Immature natural killer cell (primary cell): ENCODE data around the gene TRIO. TPM values are rescaled to one million over a fixed set of nuclear protein-coding genes. Genes with fewer than 3 reads are reported as not detected.

ENCODE experiments used
- DNase-seq, 3 donors: peaks; one replicate each; pipeline ENCODE4 v3.0.0; 2022; ENCODE audit warnings: mixed read lengths in 1 of 3
- H3K27ac Mint-ChIP-seq, 6 donors: one replicate each; pipeline ENCODE4 v1.8.0; 2020; ENCODE audit warnings: mixed read lengths in 6 of 6, mild to moderate bottlenecking in 5 of 6, inconsistent platforms in 4 of 6, moderate library complexity in 3 of 6
- H3K27me3 Mint-ChIP-seq, 3 donors: one replicate each; pipeline ENCODE4 v1.8.0; 2020 to 2021; ENCODE audit warnings: low read depth in 3 of 3, mild to moderate bottlenecking in 3 of 3, mixed read lengths in 3 of 3, moderate library complexity in 3 of 3, inconsistent platforms in 1 of 3
- H3K36me3 Mint-ChIP-seq, 3 donors: one replicate each; pipeline ENCODE4 v1.8.0; 2020; ENCODE audit warnings: mixed read lengths in 3 of 3, inconsistent platforms in 2 of 3, mild to moderate bottlenecking in 2 of 3
- H3K4me1 Mint-ChIP-seq, 2 donors: one replicate each; pipeline ENCODE4 v1.8.0; 2020; ENCODE audit warnings: inconsistent platforms in 2 of 2, mild to moderate bottlenecking in 2 of 2, mixed read lengths in 2 of 2, moderate library complexity in 1 of 2
- H3K4me3 Mint-ChIP-seq, 5 donors: one replicate each; pipeline ENCODE4 v1.8.0; 2020; ENCODE audit warnings: mild to moderate bottlenecking in 5 of 5, mixed read lengths in 5 of 5, inconsistent platforms in 3 of 5, moderate library complexity in 3 of 5
- H3K9me3 Mint-ChIP-seq, 6 donors: one replicate each; pipeline ENCODE4 v1.8.0; 2020; ENCODE audit warnings: mild to moderate bottlenecking in 6 of 6, mixed read lengths in 6 of 6, inconsistent platforms in 4 of 6, moderate library complexity in 3 of 6
- polyA plus RNA-seq, 3 donors: library from polyadenylated mRNA; unstranded; fragments of 300-500 nt; fragmentation: Illumina TruSeq; gene quantifications; one replicate each; pipeline ENCODE4 v1.2.3, GENCODE V29; 2021

The TRIO gene
- polyA plus RNA-seq, 3 donors from 2014 or later = 0.70 to 2.3 (median 1.2) TPM

GRCh38 chr5:14460844-14461398 lies 317.8 kb downstream of the TRIO start:
- H3K27ac Mint-ChIP-seq = no peak overlapping the region
- H3K4me1 Mint-ChIP-seq = no peaks in the 10 kb centered on the region

GRCh38 chr5:14462681-14463080 lies 319.5 kb downstream of the TRIO start:
- Mint-ChIP-seq H3K9me3 (peaks cover 0 to 2% (median 0%) of the 10 kb centered on the region in 6 donors), H3K4me3 (no peak overlapping the region), H3K27ac (no peak overlapping the region), H3K36me3 (peaks cover 3 to 32% (median 4%) of the 10 kb centered on the region in 3 donors), H3K27me3 (peaks cover 0 to 4% (median 2%) of the 10 kb centered on the region in 3 donors), H3K4me1 (no peaks in the 10 kb centered on the region)
- DNase-seq = no peak

More at GRCh38 chr5:14460844-14461398, 317.8 kb downstream of the TRIO start:
- no peak for DNase-seq
- peaks cover 0 to 5% (median 2%) of the 10 kb centered on the region in 3 donors for H3K27me3 Mint-ChIP-seq
- H3K4me3 Mint-ChIP-seq = no peak overlapping the region
- peaks cover 0 to 2% (median 0%) of the 10 kb centered on the region in 6 donors for H3K9me3 Mint-ChIP-seq
- peaks cover 3 to 25% (median 7%) of the 10 kb centered on the region in 3 donors for H3K36me3 Mint-ChIP-seq

GRCh38 chr5:14463629-14464028 lies 320.5 kb downstream of the TRIO start:
- Mint-ChIP-seq H3K4me3 (no peak overlapping the region), H3K4me1 (no peaks in the 10 kb centered on the region), H3K36me3 (peaks cover 3 to 32% (median 4%) of the 10 kb centered on the region in 3 donors), H3K9me3 (peaks cover 0 to 2% (median 0%) of the 10 kb centered on the region in 6 donors), H3K27ac (peak overlapping the region in 1 of 6 donors; percentile 2), H3K27me3 (peaks cover 0 to 4% (median 2%) of the 10 kb centered on the region in 3 donors)
- DNase-seq = no peak

- no peaks in the 10 kb centered on the region for H3K4me1 Mint-ChIP-seq
- no peak overlapping the region for H3K4me3 Mint-ChIP-seq
- DNase-seq = no peak
- H3K9me3 Mint-ChIP-seq = peaks cover 0 to 2% (median 0%) of the 10 kb centered on the region in 6 donors
- peaks cover 3 to 32% (median 4%) of the 10 kb centered on the region in 3 donors for H3K36me3 Mint-ChIP-seq
- H3K27ac Mint-ChIP-seq = no peak overlapping the region
- peaks cover 0 to 4% (median 2%) of the 10 kb centered on the region in 3 donors for H3K27me3 Mint-ChIP-seq
Observed at GRCh38 chr5:14464096-14464495, 321.0 kb downstream of the TRIO start.

- H3K27me3 Mint-ChIP-seq = peaks cover 0 to 4% (median 2%) of the 10 kb centered on the region in 3 donors
- peak overlapping the region in 1 of 6 donors; percentile 27 for H3K27ac Mint-ChIP-seq
- H3K9me3 Mint-ChIP-seq = peaks cover 0 to 2% (median 0%) of the 10 kb centered on the region in 6 donors
- peaks cover 3 to 32% (median 4%) of the 10 kb centered on the region in 3 donors for H3K36me3 Mint-ChIP-seq
- DNase-seq = no peak
- H3K4me3 Mint-ChIP-seq = no peak overlapping the region
- no peaks in the 10 kb centered on the region for H3K4me1 Mint-ChIP-seq
Observed at GRCh38 chr5:14464671-14465070, 321.5 kb downstream of the TRIO start.

- H3K4me1 Mint-ChIP-seq = no peaks in the 10 kb centered on the region
- H3K9me3 Mint-ChIP-seq = peaks cover 0 to 2% (median 0%) of the 10 kb centered on the region in 6 donors
- H3K27ac Mint-ChIP-seq = peak overlapping the region in 1 of 6 donors; percentile 27
- no peak overlapping the region for H3K4me3 Mint-ChIP-seq
- peaks cover 3 to 32% (median 4%) of the 10 kb centered on the region in 3 donors for H3K36me3 Mint-ChIP-seq
- peaks cover 0 to 4% (median 2%) of the 10 kb centered on the region in 3 donors for H3K27me3 Mint-ChIP-seq
- no peak for DNase-seq
Observed at GRCh38 chr5:14465116-14465515, 322.0 kb downstream of the TRIO start.

GRCh38 chr5:14465776-14466175 lies 322.6 kb downstream of the TRIO start:
- Mint-ChIP-seq H3K4me1 (no peaks in the 10 kb centered on the region), H3K27ac (no peak overlapping the region), H3K9me3 (peaks cover 0 to 2% (median 0%) of the 10 kb centered on the region in 6 donors), H3K36me3 (peaks cover 3 to 32% (median 4%) of the 10 kb centered on the region in 3 donors), H3K27me3 (peaks cover 0 to 4% (median 2%) of the 10 kb centered on the region in 3 donors), H3K4me3 (no peak overlapping the region)
- no peak for DNase-seq

- H3K4me1 Mint-ChIP-seq = no peaks in the 10 kb centered on the region
- H3K9me3 Mint-ChIP-seq = peaks cover 0 to 2% (median 0%) of the 10 kb centered on the region in 6 donors
- H3K4me3 Mint-ChIP-seq = no peak overlapping the region
- no peak overlapping the region for H3K27ac Mint-ChIP-seq
- peaks cover 0 to 5% (median 2%) of the 10 kb centered on the region in 3 donors for H3K27me3 Mint-ChIP-seq
- peaks cover 3 to 34% (median 4%) of the 10 kb centered on the region in 3 donors for H3K36me3 Mint-ChIP-seq
- DNase-seq = no peak
Observed at GRCh38 chr5:14467251-14467650, 324.1 kb downstream of the TRIO start.

GRCh38 chr5:14467886-14468285 lies 324.7 kb downstream of the TRIO start:
- H3K9me3 Mint-ChIP-seq = peaks cover 0 to 2% (median 0%) of the 10 kb centered on the region in 6 donors
- H3K27me3 Mint-ChIP-seq = peaks cover 0 to 5% (median under 1%) of the 10 kb centered on the region in 3 donors
- peaks cover 3 to 35% (median 4%) of the 10 kb centered on the region in 3 donors for H3K36me3 Mint-ChIP-seq
- no peak overlapping the region for H3K27ac Mint-ChIP-seq
- DNase-seq = no peak
- no peak overlapping the region for H3K4me3 Mint-ChIP-seq
- H3K4me1 Mint-ChIP-seq = no peaks in the 10 kb centered on the region

- no peak for DNase-seq
- Mint-ChIP-seq H3K4me1 (no peaks in the 10 kb centered on the region), H3K27ac (no peak overlapping the region)
Observed at GRCh38 chr5:14469551-14470377, 326.6 kb downstream of the TRIO start.

GRCh38 chr5:14471507-14471906 lies 328.4 kb downstream of the TRIO start:
- no peak for DNase-seq
- H3K27ac Mint-ChIP-seq = no peak overlapping the region
- H3K36me3 Mint-ChIP-seq = peaks cover 6 to 25% (median 8%) of the 10 kb centered on the region in 3 donors
- peaks cover 0 to 2% (median 0%) of the 10 kb centered on the region in 3 donors for H3K27me3 Mint-ChIP-seq
- no peaks in the 10 kb centered on the region for H3K9me3 Mint-ChIP-seq
- H3K4me1 Mint-ChIP-seq = no peaks in the 10 kb centered on the region
- no peak overlapping the region for H3K4me3 Mint-ChIP-seq

More at GRCh38 chr5:14469551-14470377, 326.6 kb downstream of the TRIO start:
- peaks cover 0 to 2% (median 0%) of the 10 kb centered on the region in 3 donors for H3K27me3 Mint-ChIP-seq
- H3K9me3 Mint-ChIP-seq = no peaks in the 10 kb centered on the region
- no peak overlapping the region for H3K4me3 Mint-ChIP-seq
- peaks cover 3 to 28% (median 4%) of the 10 kb centered on the region in 3 donors for H3K36me3 Mint-ChIP-seq

GRCh38 chr5:14472986-14473567 lies 329.9 kb downstream of the TRIO start:
- Mint-ChIP-seq H3K9me3 (no peaks in the 10 kb centered on the region), H3K27ac (no peak overlapping the region), H3K4me3 (no peak overlapping the region)

GRCh38 chr5:14475045-14475444 lies 331.9 kb downstream of the TRIO start:
- no peak for DNase-seq
- no peak overlapping the region for H3K27ac Mint-ChIP-seq
- H3K4me3 Mint-ChIP-seq = no peak overlapping the region
- H3K27me3 Mint-ChIP-seq = peaks cover 0 to 2% (median 0%) of the 10 kb centered on the region in 3 donors
- peaks cover 13 to 32% (median 20%) of the 10 kb centered on the region in 3 donors for H3K36me3 Mint-ChIP-seq
- no peaks in the 10 kb centered on the region for H3K9me3 Mint-ChIP-seq
- no peaks in the 10 kb centered on the region for H3K4me1 Mint-ChIP-seq

More at GRCh38 chr5:14472986-14473567, 329.9 kb downstream of the TRIO start:
- no peak for DNase-seq
- Mint-ChIP-seq H3K36me3 (peaks cover 9 to 28% (median 16%) of the 10 kb centered on the region in 3 donors), H3K27me3 (peaks cover 0 to 2% (median 0%) of the 10 kb centered on the region in 3 donors), H3K4me1 (no peaks in the 10 kb centered on the region)
